MCF 10A (cell line): ENCODE results near the gene KDM4B. TPM values are rescaled to one million over a fixed set of nuclear protein-coding genes. Genes with fewer than 3 reads are reported as not detected.
A peak's percentile ranks its signal among the peaks of the same experiment; 100 is the strongest.

Experiments
- BruUV-seq: library from RNA; stranded (reverse); fragments of 400-500 nt; replicated peaks from 2 replicates; lab custom pipeline; 2021; lab: Mats Ljungman, UMichigan
- CTCF ChIA-PET: fragments of 300-600 bp; sonication (Branson Sonifier 250); formaldehyde crosslinking; extraction: SDS; loops from one replicate; lab custom pipeline; 2021; ENCODE audit warnings: antibody characterized with exemption, inconsistent platforms; lab: Yijun Ruan, JAX
- POLR2A ChIA-PET: fragments of 300-600, 350-650 bp; sonication (Branson Sonifier 250); formaldehyde crosslinking; extraction: SDS; loops from one replicate; lab custom pipeline; 2020; ENCODE audit warnings: antibody characterized with exemption, inconsistent platforms; lab: Yijun Ruan, JAX
- DNase-seq: peaks from one replicate; pipeline ENCODE4 v3.0.0-alpha.2; 2018; ENCODE audit not compliant: unreplicated experiment
- H3K27ac Mint-ChIP-seq: one replicate; pipeline ENCODE4 v1.8.0; 2022; ENCODE audit warnings: mild to moderate bottlenecking, low read depth, mixed read lengths; ENCODE audit not compliant: unreplicated experiment
- H3K27me3 Mint-ChIP-seq: one replicate; pipeline ENCODE4 v1.8.0; 2022; ENCODE audit warnings: mixed read lengths; ENCODE audit not compliant: insufficient read depth, unreplicated experiment
- H3K36me3 Mint-ChIP-seq: one replicate; pipeline ENCODE4 v1.8.0; 2022; ENCODE audit warnings: mild to moderate bottlenecking, moderate library complexity, mixed read lengths; ENCODE audit not compliant: insufficient read depth, unreplicated experiment
- H3K4me1 Mint-ChIP-seq: one replicate; pipeline ENCODE4 v1.8.0; 2022; ENCODE audit warnings: mixed read lengths; ENCODE audit not compliant: insufficient read depth, unreplicated experiment
- H3K4me3 Mint-ChIP-seq: one replicate; pipeline ENCODE4 v1.8.0; 2022; ENCODE audit warnings: mild to moderate bottlenecking, moderate library complexity, mixed read lengths; ENCODE audit not compliant: unreplicated experiment
- H3K9me3 Mint-ChIP-seq: one replicate; pipeline ENCODE4 v1.8.0; 2022; ENCODE audit warnings: mixed read lengths; ENCODE audit not compliant: unreplicated experiment
- CTCF ChIP-seq: fragments of 200-600 bp; IDR thresholded peaks from one replicate; pipeline ENCODE4 v1.8.0; 2022; ENCODE audit warnings: antibody characterized with exemption, mild to moderate bottlenecking; ENCODE audit not compliant: unreplicated experiment
- intact Hi-C: fragments of 100-400 bp; cut with micrococcal nuclease; formaldehyde crosslinking; loops from 2 replicates; pipeline ENCODE4 v1.14.1; 2022
- total RNA-seq: library from RNA; stranded (reverse); gene quantifications from 2 replicates; pipeline ENCODE4 v1.2.3, GENCODE V29; 2022

KDM4B gene
- total RNA-seq, 1 experiment from 2014 or later: 34.4 TPM

- Mint-ChIP-seq H3K9me3 (no peaks in the 10 kb centered on the region), H3K27me3 (no peaks in the 10 kb centered on the region), H3K27ac (peak overlapping the region; percentile 77), H3K4me3 (peak overlapping the region; percentile 75), H3K36me3 (peaks cover 23% of the 10 kb centered on the region), H3K4me1 (peaks cover 37% of the 10 kb centered on the region)
- no TSS peak for BruUV-seq
- TF ChIP-seq CTCF: no peak
- intact Hi-C loops: no loop called here
- ChIA-PET POLR2A (interaction anchor here (0.7 to 7.3 kb wide), 16 partner anchors 8 to 654 kb away, joined by 3 to 85 read pairs (median 6); partner anchors contain the start of genes FEM1A, SAFB and SAFB2), CTCF (no interaction called here)
- DNase-seq: peak; percentile 74
These were observed 1.0 kb upstream of the KDM4B start for GRCh38 chr19:4967738-4968461.

GRCh38 chr19:4969292-4969771 is 419 bp downstream of the KDM4B start:
- CTCF ChIA-PET: interaction anchor here (1.0 to 1.8 kb wide), 2 partner anchors 57 to 79 kb away, joined by 4 read pairs; no protein-coding TSS in a partner anchor
- peaks cover 30% of the 10 kb centered on the region for H3K36me3 Mint-ChIP-seq
- POLR2A ChIA-PET: interaction anchor here (0.7 to 7.3 kb wide), 15 partner anchors 10 to 653 kb away, joined by 3 to 85 read pairs (median 6); partner anchors contain the start of genes FEM1A, PLIN3, SAFB and SAFB2
- peaks cover 38% of the 10 kb centered on the region for H3K4me1 Mint-ChIP-seq
- no peak for TF ChIP-seq CTCF
- no peaks in the 10 kb centered on the region for H3K27me3 Mint-ChIP-seq
- intact Hi-C loops: no loop called here
- H3K4me3 Mint-ChIP-seq: peak overlapping the region; percentile 83
- BruUV-seq: no TSS peak
- no peaks in the 10 kb centered on the region for H3K9me3 Mint-ChIP-seq
- DNase-seq: no peak
- H3K27ac Mint-ChIP-seq: peak overlapping the region; percentile 93

- peak overlapping the region; percentile 93 for H3K27ac Mint-ChIP-seq
- DNase-seq: peak; percentile 51
- H3K27me3 Mint-ChIP-seq: no peaks in the 10 kb centered on the region
- TSS peak; percentile 62 for BruUV-seq
- ChIA-PET POLR2A (interaction anchor here (0.6 to 7.3 kb wide), 14 partner anchors 9 to 657 kb away, joined by 3 to 85 read pairs (median 6); partner anchors contain the start of genes PLIN3, SAFB, SAFB2 and TICAM1), CTCF (interaction anchor here (0.6 to 1.8 kb wide), 3 partner anchors 19 to 110 kb away, joined by 3 to 4 read pairs (median 3); no protein-coding TSS in a partner anchor)
- H3K9me3 Mint-ChIP-seq: no peaks in the 10 kb centered on the region
- intact Hi-C loops: loop anchor here (2.0 to 5.0 kb wide), 2 partner anchors 58 to 59 kb away; no protein-coding TSS in a partner anchor
- H3K4me1 Mint-ChIP-seq: peaks cover 38% of the 10 kb centered on the region
- no peak for TF ChIP-seq CTCF
- H3K4me3 Mint-ChIP-seq: peak overlapping the region; percentile 83
- peaks cover 30% of the 10 kb centered on the region for H3K36me3 Mint-ChIP-seq
These were observed 1.0 kb downstream of the KDM4B start for GRCh38 chr19:4969772-4970531.
